Measurements from ENCODE around the gene CABP4.
"Not testable (repeated sequence)": the region's sequence is repeated elsewhere in the genome, so short reads cannot be mapped to it uniquely, and the experiment has no call there.

CABP4 gene

DNA sequence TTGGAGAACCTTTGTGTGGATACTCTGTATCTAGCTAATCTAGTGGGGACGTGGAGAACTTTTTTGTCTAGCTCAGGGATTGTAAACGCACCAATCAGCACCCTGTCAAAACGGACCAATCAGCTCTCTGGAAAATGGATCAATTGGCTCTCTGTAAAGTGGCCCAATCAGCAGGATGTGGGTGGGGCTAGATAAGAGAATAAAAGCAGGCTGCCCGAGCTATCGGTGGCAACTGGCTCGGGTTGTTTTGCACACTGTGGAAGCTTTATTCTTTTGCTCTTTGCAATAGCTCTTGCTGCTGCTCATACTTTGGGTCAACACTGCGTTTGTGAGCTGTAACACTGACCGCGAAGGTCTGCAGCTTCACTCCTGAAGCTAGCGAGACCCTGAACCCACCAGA, 21.5 kb downstream of the CABP4 start:
- not testable (repeated sequence) for DNase-seq (ENCODE audit: extremely low read depth in 1 of 2, low read depth in 1 of 2)

DNA sequence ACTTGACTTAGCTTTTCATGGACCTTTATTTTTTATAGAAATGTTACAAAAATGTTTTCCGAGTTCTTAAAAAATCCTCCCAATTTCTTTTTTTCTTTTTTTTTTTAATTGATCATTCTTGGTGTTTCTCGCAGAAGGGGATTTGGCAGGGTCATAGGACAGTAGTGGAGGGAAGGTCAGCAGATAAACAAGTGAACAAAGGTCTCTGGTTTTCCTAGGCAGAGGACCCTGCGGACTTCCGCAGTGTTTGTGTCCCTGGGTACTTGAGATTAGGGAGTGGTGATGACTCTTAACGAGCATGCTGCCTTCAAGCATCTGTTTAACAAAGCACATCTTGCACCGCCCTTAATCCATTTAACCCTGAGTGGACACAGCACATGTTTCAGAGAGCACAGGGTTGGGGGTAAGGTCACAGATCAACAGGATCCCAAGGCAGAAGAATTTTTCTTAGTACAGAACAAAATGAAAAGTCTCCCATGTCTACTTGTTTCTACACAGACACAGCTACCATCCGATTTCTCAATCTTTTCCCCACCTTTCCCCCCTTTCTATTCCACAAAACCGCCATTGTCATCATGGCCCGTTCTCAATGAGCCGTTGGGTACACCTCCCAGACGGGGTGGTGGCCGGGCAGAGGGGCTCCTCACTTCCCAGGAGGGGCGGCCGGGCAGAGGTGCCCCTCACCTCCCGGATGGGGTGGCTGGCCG, 22.3 kb downstream of the CABP4 start:
- not testable (repeated sequence) for DNase-seq (ENCODE audit: extremely low read depth in 1 of 2, low read depth in 1 of 2)

- no peak for DNase-seq (ENCODE audit: extremely low read depth in 1 of 2, low read depth in 1 of 2)
Measured at GRCh38 chr11:67482275-67482826, 27.2 kb downstream of the CABP4 start.

DNA sequence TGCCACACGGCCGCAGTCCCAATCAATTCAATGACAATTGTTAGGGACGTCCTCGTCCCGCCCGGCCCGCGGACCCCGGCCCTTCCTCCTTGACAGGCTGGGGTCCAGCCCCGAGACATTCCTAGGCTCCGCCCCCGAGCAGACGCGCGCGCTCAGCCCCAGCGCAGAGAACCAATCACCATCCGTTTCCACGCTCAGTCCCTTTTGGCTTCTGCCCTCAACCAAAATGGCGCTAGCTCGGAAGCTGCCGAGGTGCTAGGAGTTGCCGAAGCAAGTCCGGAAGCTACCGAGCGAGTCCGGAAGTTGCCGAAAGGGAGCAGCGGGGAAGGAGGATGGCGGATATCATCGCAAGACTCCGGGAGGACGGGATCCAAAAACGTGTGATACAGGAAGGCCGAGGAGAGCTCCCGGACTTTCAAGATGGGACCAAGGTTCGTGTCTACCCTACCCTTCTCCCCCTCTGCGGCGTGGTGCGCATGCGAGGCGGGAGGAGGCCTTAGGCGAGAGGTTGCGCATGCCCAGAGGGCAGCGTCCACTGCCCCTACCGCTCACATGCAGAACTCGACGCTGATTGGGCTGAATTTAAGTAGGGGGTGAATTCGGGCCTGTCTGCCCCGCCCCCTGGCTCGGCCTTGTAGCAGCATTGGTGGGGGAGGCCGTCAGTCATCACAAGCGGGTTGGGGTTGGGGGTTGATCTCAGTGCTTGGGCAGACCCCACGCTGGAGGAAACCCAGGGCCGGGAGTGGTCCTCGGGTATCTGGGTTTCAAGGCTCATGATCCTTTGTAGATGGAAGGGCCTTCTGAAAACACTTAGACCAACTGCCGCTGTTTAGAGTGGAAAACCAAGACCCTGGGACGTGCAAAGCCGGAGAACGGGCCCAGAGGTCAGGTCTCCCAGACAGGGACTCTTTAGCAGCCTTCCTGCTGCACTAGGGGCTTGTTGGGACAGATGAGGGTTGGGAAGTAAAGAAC, 28.0 kb downstream of the CABP4 start, which contains the start of gene AIP:
TSS of gene AIP (plus strand) at position 200 of the 972 bp plus-strand sequence. CDS start at position 333, 133 bp downstream.
- peak; percentile 93 to 95 for DNase-seq (ENCODE audit: extremely low read depth in 1 of 2, low read depth in 1 of 2)

- no peak for DNase-seq (ENCODE audit: extremely low read depth in 1 of 2, low read depth in 1 of 2)
Measured at GRCh38 chr11:67483831-67484665, 28.9 kb downstream of the CABP4 start.

DNA sequence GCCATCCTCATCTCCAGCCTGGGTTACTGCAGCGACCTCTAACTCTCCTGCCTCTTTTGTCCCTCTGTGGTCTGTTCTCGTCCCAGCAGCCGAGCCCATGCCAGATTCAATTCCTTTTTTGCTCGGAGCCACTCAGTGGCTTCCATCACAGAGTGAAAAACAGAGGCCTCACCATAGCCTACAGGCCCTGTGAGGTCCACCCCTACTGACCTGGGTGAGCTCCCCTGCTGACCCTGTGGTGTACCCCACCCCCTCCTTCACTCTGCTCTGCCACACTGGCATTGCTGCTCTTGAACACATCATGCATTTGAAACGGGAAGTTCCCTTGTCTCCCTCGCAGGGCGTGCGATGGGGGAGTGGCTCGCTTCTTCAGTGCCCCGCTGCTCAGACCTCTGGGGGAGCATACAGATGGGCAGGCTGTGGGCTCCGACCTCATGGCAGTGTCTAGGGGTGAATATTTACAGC, 29.7 kb downstream of the CABP4 start:
- no peak for DNase-seq (ENCODE audit: extremely low read depth in 1 of 2, low read depth in 1 of 2)

DNA sequence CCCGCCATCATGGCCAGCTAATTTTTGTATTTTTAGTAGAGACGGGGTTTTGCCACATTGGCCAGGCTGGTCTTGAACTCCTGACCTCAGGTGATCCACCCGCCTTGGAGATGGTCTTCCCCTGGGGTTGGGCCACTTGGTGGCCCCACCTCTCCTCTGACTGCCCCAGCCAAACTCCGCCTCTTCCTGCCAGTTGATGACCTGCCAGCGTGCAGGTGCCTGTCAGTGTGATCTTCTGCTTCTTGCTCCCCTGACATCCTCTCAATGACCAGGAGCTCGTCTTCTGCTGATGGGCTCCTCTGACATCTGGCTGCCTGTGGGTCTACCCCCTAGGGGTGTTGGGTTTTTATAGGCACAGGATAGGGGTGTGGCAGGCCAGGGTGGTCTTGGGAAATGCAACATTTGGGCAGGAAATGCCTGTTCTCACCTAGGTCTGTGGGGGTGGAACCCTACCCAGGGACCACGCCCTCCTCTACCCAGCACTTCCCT, 30.8 kb downstream of the CABP4 start:
- not testable (repeated sequence) for DNase-seq (ENCODE audit: extremely low read depth in 1 of 2, low read depth in 1 of 2)

GRCh38 chr11:67486481-67487195, 31.5 kb downstream of the CABP4 start:
- DNase-seq (ENCODE audit: extremely low read depth in 1 of 2, low read depth in 1 of 2), result no peak

DNA sequence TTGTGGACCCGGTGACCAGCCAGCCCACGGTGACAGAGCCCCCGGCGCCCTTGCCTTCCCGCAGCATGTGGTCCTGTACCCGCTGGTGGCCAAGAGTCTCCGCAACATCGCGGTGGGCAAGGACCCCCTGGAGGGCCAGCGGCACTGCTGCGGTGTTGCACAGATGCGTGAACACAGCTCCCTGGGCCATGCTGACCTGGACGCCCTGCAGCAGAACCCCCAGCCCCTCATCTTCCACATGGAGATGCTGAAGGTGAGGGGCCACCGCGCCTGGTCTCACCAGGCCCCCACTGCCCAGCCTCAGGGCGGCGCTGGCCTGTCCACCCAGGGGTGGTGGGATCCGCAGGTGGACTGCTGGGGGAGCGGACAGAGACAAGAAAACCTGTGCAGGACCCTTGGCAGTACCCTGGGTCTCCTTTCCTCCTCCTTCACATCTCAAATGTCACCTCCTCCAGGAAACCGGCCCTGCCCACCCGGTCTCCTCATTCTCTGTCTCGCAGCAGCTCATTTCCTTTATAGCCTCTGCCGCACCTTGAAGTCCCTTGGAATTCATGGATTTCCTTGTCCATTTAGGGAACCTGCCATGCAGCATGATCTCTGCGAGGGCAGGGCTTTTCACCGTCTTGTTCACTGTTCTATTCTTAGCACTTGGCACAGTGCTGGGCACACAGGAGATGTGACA, 34.2 kb downstream of the CABP4 start:
- no peak for DNase-seq (ENCODE audit: extremely low read depth in 1 of 2, low read depth in 1 of 2)

DNA sequence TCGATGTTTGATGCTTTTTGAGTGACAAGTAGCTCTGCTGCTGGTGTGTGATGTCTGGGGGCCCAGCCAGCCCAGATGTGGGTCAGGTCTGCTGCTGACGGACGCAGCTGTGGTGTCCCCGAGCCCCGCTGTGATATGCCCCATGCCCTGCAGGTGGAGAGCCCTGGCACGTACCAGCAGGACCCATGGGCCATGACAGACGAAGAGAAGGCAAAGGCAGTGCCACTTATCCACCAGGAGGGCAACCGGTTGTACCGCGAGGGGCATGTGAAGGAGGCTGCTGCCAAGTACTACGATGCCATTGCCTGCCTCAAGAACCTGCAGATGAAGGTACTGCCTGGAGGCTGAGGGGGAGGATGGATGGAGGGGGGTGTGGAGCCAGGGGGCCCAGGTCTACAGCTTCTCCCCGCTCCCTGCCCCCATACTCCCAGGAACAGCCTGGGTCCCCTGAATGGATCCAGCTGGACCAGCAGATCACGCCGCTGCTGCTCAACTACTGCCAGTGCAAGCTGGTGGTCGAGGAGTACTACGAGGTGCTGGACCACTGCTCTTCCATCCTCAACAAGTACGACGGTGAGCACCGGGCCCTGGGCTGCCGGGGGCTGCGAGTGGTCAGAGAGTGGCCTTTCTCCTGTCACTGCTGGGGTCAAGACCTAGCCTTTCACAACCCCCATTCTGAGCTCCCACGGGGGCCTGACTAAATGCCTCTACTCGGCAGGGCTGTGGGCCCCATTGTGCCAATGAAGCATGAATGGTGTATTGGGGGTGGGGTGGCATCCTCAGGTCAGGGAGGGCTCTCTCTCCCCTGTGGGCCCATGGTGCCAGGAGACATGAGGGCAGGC, 35.0 kb downstream of the CABP4 start:
- no peak for DNase-seq (ENCODE audit: extremely low read depth in 1 of 2, low read depth in 1 of 2)

- no peak for DNase-seq (ENCODE audit: extremely low read depth in 1 of 2, low read depth in 1 of 2)
Measured at GRCh38 chr11:67490727-67491065, 35.5 kb downstream of the CABP4 start.

GRCh38 chr11:67491276-67492068, 36.3 kb downstream of the CABP4 start:
- DNase-seq (ENCODE audit: extremely low read depth in 1 of 2, low read depth in 1 of 2), result no peak

GRCh38 chr11:67492069-67492727, 37.0 kb downstream of the CABP4 start:
- DNase-seq (ENCODE audit: extremely low read depth in 1 of 2, low read depth in 1 of 2), result no peak

DNA sequence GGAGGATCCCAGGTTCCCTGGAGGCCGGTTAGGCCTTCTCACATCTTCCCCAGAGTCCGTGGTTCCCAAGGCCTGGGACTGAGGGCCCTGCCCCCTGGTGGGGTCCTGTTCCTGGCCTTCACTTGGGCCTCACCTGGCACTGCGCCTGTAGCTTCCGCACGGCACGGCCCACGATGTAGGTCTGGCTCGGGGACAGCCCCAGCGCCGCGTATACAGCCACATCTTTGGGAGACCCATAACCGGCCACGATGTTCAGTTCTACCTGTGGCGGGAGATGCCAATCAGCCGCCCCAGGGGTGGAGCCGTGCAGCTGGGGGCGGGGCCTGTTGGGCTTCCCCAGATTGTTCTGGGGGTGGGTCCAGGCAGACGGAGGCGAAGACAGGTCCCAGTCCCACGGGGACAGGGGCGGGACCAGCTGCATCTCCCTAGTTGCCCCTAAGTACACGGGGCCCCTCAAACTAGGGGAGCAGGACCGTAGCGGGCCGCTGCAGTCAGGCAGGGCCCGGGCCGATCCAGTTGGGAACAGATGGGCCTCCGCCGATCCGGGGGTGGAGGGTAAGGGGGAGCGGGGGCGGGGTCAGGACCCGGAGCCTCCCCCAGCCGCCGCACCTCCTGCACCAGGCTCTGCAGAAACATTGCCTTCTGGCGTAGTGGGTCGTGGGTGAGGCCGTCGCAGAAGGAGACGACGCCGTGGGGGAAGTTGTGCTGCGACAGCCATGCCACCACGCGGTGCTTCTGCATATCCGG, 37.8 kb downstream of the CABP4 start:
- DNase-seq (ENCODE audit: extremely low read depth in 1 of 2, low read depth in 1 of 2), result no peak

DNA sequence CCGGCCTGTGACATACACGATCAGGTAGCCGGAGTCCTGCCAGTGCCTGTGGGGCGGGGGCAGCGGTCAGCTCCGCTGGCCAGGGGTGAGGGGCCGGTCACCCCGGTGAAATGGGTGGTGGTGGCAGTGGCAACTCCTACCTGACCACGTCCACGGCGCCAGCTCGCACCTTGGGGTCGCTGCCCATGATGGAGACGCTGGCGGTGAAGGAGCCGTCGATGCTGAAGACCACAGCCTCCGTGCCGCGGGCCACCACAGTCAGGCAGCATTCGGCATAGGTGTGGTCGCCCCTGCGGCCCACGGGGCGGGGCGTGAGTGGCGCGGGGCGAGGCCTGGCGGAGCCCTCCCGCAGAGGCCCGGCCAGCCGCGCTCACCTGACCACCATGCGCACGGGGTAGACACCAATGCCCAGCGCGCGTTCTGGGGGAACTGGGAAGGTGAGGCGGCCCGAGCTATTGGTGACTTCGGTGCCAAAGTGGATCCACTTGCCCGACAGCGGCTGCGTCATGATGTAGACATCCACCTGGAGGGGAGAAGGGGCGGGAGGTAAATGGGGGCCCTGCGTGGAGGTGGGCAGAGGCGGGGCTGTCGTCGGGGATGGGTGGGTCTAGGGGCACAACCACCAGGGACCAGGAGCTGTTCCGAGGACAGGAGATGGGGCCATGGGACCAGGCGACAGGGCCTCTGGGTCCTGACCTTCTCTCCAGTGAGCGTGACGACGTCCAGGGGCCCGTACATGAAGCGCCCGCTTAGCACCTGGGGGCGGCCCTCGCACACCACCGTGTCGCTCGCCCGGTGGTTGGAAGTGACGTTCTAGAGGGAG, 38.6 kb downstream of the CABP4 start:
- DNase-seq (ENCODE audit: extremely low read depth in 1 of 2, low read depth in 1 of 2), result no peak
